Transverse colon (tissue), 4 donors: ENCODE data around the gene GCAT.

Experiments used
- CTCF ChIP-seq, 5 experiments: fragments of 200-600 bp in 3 of 5; fragments of 450-650 bp in 2 of 5; sonication (generic) in 3 of 5; IDR thresholded peaks; 1 replicate in 2 of 5; 2 replicates in 3 of 5; pipeline ENCODE4 v1.5.1; 2016 to 2017; ENCODE audit warnings: antibody characterized with exemption in 5 of 5, inconsistent platforms in 3 of 5, mild to moderate bottlenecking in 2 of 5, moderate library complexity in 1 of 5
- EP300 ChIP-seq: sonication (generic); formaldehyde crosslinking; IDR thresholded peaks from one replicate; pipeline ENCODE4 v1.6.1; 2017; ENCODE audit warnings: antibody characterized with exemption, low read depth
- POLR2A ChIP-seq: fragments of 450-650 bp; IDR thresholded peaks from one replicate; pipeline ENCODE4 v1.6.1; 2016; ENCODE audit warnings: antibody characterized with exemption, mild to moderate bottlenecking, moderate library complexity
- POLR2AphosphoS5 ChIP-seq, 3 donors: sonication (generic); formaldehyde crosslinking; IDR thresholded peaks; one replicate each; pipeline ENCODE4 v1.6.1; 2016; ENCODE audit warnings: antibody characterized with exemption in 3 of 3

GRCh38 chr22:37850801-37851200 is 43.1 kb downstream of the GCAT start:
- TF ChIP-seq CTCF (IDR thresholded peaks at IDR 0.05): no peak
- TF ChIP-seq POLR2A: no peak
- no peak for TF ChIP-seq EP300
- no peak for TF ChIP-seq POLR2AphosphoS5 (IDR thresholded peaks at IDR 0.05)
